ENCODE measurements around the gene RC3H2. TPM values are rescaled to one million over a fixed set of nuclear protein-coding genes. Genes with fewer than 3 reads are reported as not detected.

RC3H2 gene
- total and polyA plus RNA-seq, 2 of the 8 experiments (the other 6 are each of a cell fraction or from before 2014, with no cell fraction given): 11.2 to 38.4 TPM

GRCh38 chr9:122841501-122841900 lies 63.7 kb downstream of the RC3H2 start (continued):
- TF ChIP-seq CHD2 (IDR thresholded peaks at IDR 0.05; ENCODE audit: low read length) (no peak), TEAD4 (IDR thresholded peaks at IDR 0.05; ENCODE audit: low read depth, low read length) (no peak), JUND (IDR thresholded peaks at IDR 0.05; ENCODE audit: low read length) (no peak), TAF1 (IDR thresholded peaks at IDR 0.05; ENCODE audit: low read depth, low read length) (no peak), RAD21 (IDR thresholded peaks at IDR 0.05 in 1 of 2, conservative IDR thresholded peaks at IDR 0.05 in 1 of 2; ENCODE audit: low read depth in 2 of 2, low read length in 2 of 2) (no peak), SIRT6 (IDR thresholded peaks at IDR 0.05; ENCODE audit: low read length) (no peak), CBX8 (IDR thresholded peaks at IDR 0.05; ENCODE audit: borderline replicate concordance, low read depth, low read length) (no peak), CREB1 (IDR thresholded peaks at IDR 0.05) (no peak), EP300 (IDR thresholded peaks at IDR 0.05; ENCODE audit: borderline replicate concordance in 1 of 2, low read depth in 2 of 2, low read length in 2 of 2) (no peak)
